HepG2 (cell line): ENCODE measurements around the gene CD300LF. TPM values are rescaled to one million over a fixed set of nuclear protein-coding genes. Genes with fewer than 3 reads are reported as not detected.

Experiments used
- AHDC1 ChIP-seq: sonication (generic); formaldehyde crosslinking; IDR thresholded peaks from 2 replicates; pipeline ENCODE4 v1.5.1; 2020; ENCODE audit warnings: mild to moderate bottlenecking, missing genetic modification reagents, borderline replicate concordance
- FOXP1 ChIP-seq, 2 experiments: fragments of 450-650 bp in 1 of 2; IDR thresholded peaks; 2 replicates each; pipeline ENCODE4 v1.6.1; 2017 to 2018; ENCODE audit warnings: antibody characterized with exemption in 1 of 2
- JARID2 ChIP-seq: sonication (generic); formaldehyde crosslinking; IDR thresholded peaks from 2 replicates; pipeline ENCODE4 v1.8.1; 2023; ENCODE audit warnings: missing genetic modification reagents, inconsistent platforms; ENCODE audit not compliant: insufficient replicate concordance
- KLF11 ChIP-seq: IDR thresholded peaks from 2 replicates; pipeline ENCODE4 v1.6.1; 2016; ENCODE audit warnings: missing compliant biosample characterization
- SPEN ChIP-seq: sonication (generic); formaldehyde crosslinking; IDR thresholded peaks from 2 replicates; pipeline ENCODE4 v1.5.1; 2020; ENCODE audit warnings: low read depth, mild to moderate bottlenecking, missing genetic modification reagents
- ZBTB10 ChIP-seq: sonication (generic); formaldehyde crosslinking; IDR thresholded peaks from 2 replicates; pipeline ENCODE4 v1.4.0; 2020; ENCODE audit warnings: missing genetic modification reagents, borderline replicate concordance
- ZFP41 ChIP-seq: sonication (generic); formaldehyde crosslinking; IDR thresholded peaks from 2 replicates; pipeline ENCODE4 v1.4.0; 2020; ENCODE audit warnings: mild to moderate bottlenecking, missing genetic modification reagents, borderline replicate concordance
- ZNF280B ChIP-seq: sonication (generic); formaldehyde crosslinking; IDR thresholded peaks from 2 replicates; pipeline ENCODE4 v1.5.0; 2020; ENCODE audit warnings: missing genetic modification reagents, mild to moderate bottlenecking, borderline replicate concordance
- ZNF354B ChIP-seq: sonication (generic); formaldehyde crosslinking; IDR thresholded peaks from 2 replicates; pipeline ENCODE4 v1.8.0; 2022; ENCODE audit warnings: mild to moderate bottlenecking, missing genetic modification reagents
- ZSCAN30 ChIP-seq: sonication (generic); formaldehyde crosslinking; IDR thresholded peaks from 2 replicates; pipeline ENCODE4 v1.5.0; 2020; ENCODE audit warnings: mild to moderate bottlenecking, missing genetic modification reagents
- polyA plus RNA-seq, 8 experiments: library from polyadenylated mRNA; depleted of rRNA in 3 of 8; stranded (reverse) in 7 of 8; unstranded in 1 of 8; fragments of >200 nt; fragmentation: Illumina TruSeq in 4 of 8; extraction: Trizol in 4 of 8; gene quantifications; 2 replicates each; pipeline versions ENCODE4 v1.2.1 to v1.2.3, GENCODE V29; 2011 to 2016; ENCODE audit warnings: low read depth in 4 of 8, missing spikeins in 1 of 8, mixed read lengths in 1 of 8; ENCODE audit not compliant: insufficient read depth in 1 of 8
- total RNA-seq, 5 experiments: library from RNA; depleted of rRNA; stranded (reverse); fragments of >200 nt; fragmentation: Illumina TruSeq; extraction: Trizol; gene quantifications; 2 replicates each; pipeline ENCODE4 v1.2.3, GENCODE V29; 2016; ENCODE audit warnings: low read depth in 1 of 5

CD300LF gene
- total and polyA plus RNA-seq, 2 of the 13 experiments (the other 11 are each of a cell fraction or from before 2014, with no cell fraction given): not detected

GRCh38 chr17:74736513-74737298 is 24.0 kb upstream of the CD300LF start, which contains the start of gene RAB37 (continued):
- TF ChIP-seq AHDC1 (CRISPR knock-in tag): 0 out of 2 replicates have a peak, but pooled peaks have one; percentile 47
- TF ChIP-seq KLF11 (CRISPR knock-in tag): peak; percentile 18
- TF ChIP-seq ZNF280B (CRISPR knock-in tag): peak; percentile 23; the same call in 1 of the 2 replicates
- TF ChIP-seq ZBTB10: peak; percentile 94
- no peak for TF ChIP-seq ZNF354B (CRISPR knock-in tag)
- TF ChIP-seq SPEN (CRISPR knock-in tag): peak; percentile 61
- no peak for TF ChIP-seq ZFP41 (CRISPR knock-in tag)
- no peak for TF ChIP-seq ZSCAN30 (CRISPR knock-in tag)
- peak; percentile 78 for TF ChIP-seq FOXP1 (IDR thresholded peaks at IDR 0.05)
- TF ChIP-seq FOXP1 (CRISPR knock-in tag; IDR thresholded peaks at IDR 0.05): peak; percentile 95
- TF ChIP-seq JARID2 (CRISPR knock-in tag): no peak
